Osteocyte (in vitro differentiated cells): ENCODE results near the gene RNF13. TPM values are rescaled to one million over a fixed set of nuclear protein-coding genes. Genes with fewer than 3 reads are reported as not detected.
"Not testable (repeated sequence)": the region's sequence is repeated elsewhere in the genome, so short reads cannot be mapped to it uniquely, and the experiment has no call there.

Source experiments
- DNase-seq: peaks from one replicate; pipeline ENCODE4 v3.0.0; 2021; ENCODE audit warnings: mixed read lengths; ENCODE audit not compliant: unreplicated experiment; ENCODE audit errors: extremely low spot score
- H3K27ac Mint-ChIP-seq: one replicate; pipeline ENCODE4 v1.8.0; 2021; ENCODE audit warnings: mild to moderate bottlenecking, mixed read lengths; ENCODE audit not compliant: unreplicated experiment
- H3K27me3 Mint-ChIP-seq: one replicate; pipeline ENCODE4 v1.8.0; 2021; ENCODE audit warnings: mixed read lengths; ENCODE audit not compliant: unreplicated experiment
- H3K36me3 Mint-ChIP-seq: one replicate; pipeline ENCODE4 v1.8.0; 2021; ENCODE audit warnings: mixed read lengths; ENCODE audit not compliant: unreplicated experiment
- H3K4me1 Mint-ChIP-seq: one replicate; pipeline ENCODE4 v1.8.0; 2021; ENCODE audit warnings: mixed read lengths; ENCODE audit not compliant: unreplicated experiment
- H3K4me3 Mint-ChIP-seq: one replicate; pipeline ENCODE4 v1.8.0; 2021; ENCODE audit warnings: mild to moderate bottlenecking, moderate library complexity, mixed read lengths; ENCODE audit not compliant: unreplicated experiment
- H3K9me3 Mint-ChIP-seq: one replicate; pipeline ENCODE4 v1.8.0; 2021; ENCODE audit warnings: mixed read lengths; ENCODE audit not compliant: unreplicated experiment
- CTCF ChIP-seq: fragments of 200-600 bp; sonication (generic); IDR thresholded peaks from 2 replicates; pipeline ENCODE4 v1.5.0; 2021; ENCODE audit warnings: antibody characterized with exemption, mild to moderate bottlenecking, moderate library complexity
- total RNA-seq: library from RNA; stranded (reverse); gene quantifications from 2 replicates; pipeline ENCODE4 v1.2.1, GENCODE V29; 2021

Gene RNF13
- total RNA-seq, 1 donor from 2014 or later = 45.1 TPM

GRCh38 chr3:149941186-149941585 lies 128.2 kb downstream of the RNF13 start:
- TF ChIP-seq CTCF = no peak
- no peak overlapping the region for H3K4me3 Mint-ChIP-seq
- H3K27ac Mint-ChIP-seq = no peak overlapping the region
- no peaks in the 10 kb centered on the region for H3K27me3 Mint-ChIP-seq
- peaks cover 20% of the 10 kb centered on the region for H3K9me3 Mint-ChIP-seq
- peaks cover 46% of the 10 kb centered on the region for H3K4me1 Mint-ChIP-seq
- no peak for DNase-seq
- H3K36me3 Mint-ChIP-seq = peaks cover 47% of the 10 kb centered on the region

GRCh38 chr3:149941946-149942345 lies 128.9 kb downstream of the RNF13 start:
- no peak for DNase-seq
- H3K4me1 Mint-ChIP-seq = peaks cover 49% of the 10 kb centered on the region
- H3K9me3 Mint-ChIP-seq = peaks cover 27% of the 10 kb centered on the region
- no peak overlapping the region for H3K27ac Mint-ChIP-seq
- peaks cover 48% of the 10 kb centered on the region for H3K36me3 Mint-ChIP-seq
- TF ChIP-seq CTCF = no peak
- H3K27me3 Mint-ChIP-seq = no peaks in the 10 kb centered on the region
- H3K4me3 Mint-ChIP-seq = no peak overlapping the region

GRCh38 chr3:149942409-149942808 lies 129.4 kb downstream of the RNF13 start:
- Mint-ChIP-seq H3K9me3 (peaks cover 31% of the 10 kb centered on the region), H3K36me3 (peaks cover 52% of the 10 kb centered on the region)

GRCh38 chr3:149943966-149944365 lies 131.0 kb downstream of the RNF13 start:
- H3K4me3 Mint-ChIP-seq, H3K27ac Mint-ChIP-seq, H3K27me3 Mint-ChIP-seq, DNase-seq: not testable (repeated sequence)
- H3K36me3 Mint-ChIP-seq = peaks cover 62% of the 10 kb centered on the region
- peaks cover 44% of the 10 kb centered on the region for H3K4me1 Mint-ChIP-seq
- peaks cover 35% of the 10 kb centered on the region for H3K9me3 Mint-ChIP-seq

More at GRCh38 chr3:149942409-149942808, 129.4 kb downstream of the RNF13 start:
- no peak for DNase-seq
- Mint-ChIP-seq H3K27me3 (no peaks in the 10 kb centered on the region), H3K4me1 (peaks cover 50% of the 10 kb centered on the region), H3K27ac (no peak overlapping the region), H3K4me3 (no peak overlapping the region)
- TF ChIP-seq CTCF = no peak

GRCh38 chr3:149947231-149947630 lies 134.2 kb downstream of the RNF13 start:
- H3K4me1 Mint-ChIP-seq = peaks cover 20% of the 10 kb centered on the region
- no peak for TF ChIP-seq CTCF
- H3K9me3 Mint-ChIP-seq = peaks cover 35% of the 10 kb centered on the region
- no peak overlapping the region for H3K27ac Mint-ChIP-seq
- DNase-seq = no peak
- H3K27me3 Mint-ChIP-seq = no peaks in the 10 kb centered on the region
- H3K36me3 Mint-ChIP-seq = peaks cover 80% of the 10 kb centered on the region
- no peak overlapping the region for H3K4me3 Mint-ChIP-seq

- no peak overlapping the region for H3K27ac Mint-ChIP-seq
- H3K36me3 Mint-ChIP-seq = peaks cover 67% of the 10 kb centered on the region
- peaks cover 27% of the 10 kb centered on the region for H3K9me3 Mint-ChIP-seq
- H3K4me1 Mint-ChIP-seq = peaks cover 18% of the 10 kb centered on the region
- no peak for DNase-seq
- no peak overlapping the region for H3K4me3 Mint-ChIP-seq
- H3K27me3 Mint-ChIP-seq = no peaks in the 10 kb centered on the region
- no peak for TF ChIP-seq CTCF
Measured at GRCh38 chr3:149949181-149949580, 136.2 kb downstream of the RNF13 start.
